Muscle of leg (tissue), 11 donors: ENCODE results near the gene KCNE1. TPM values are rescaled to one million over a fixed set of nuclear protein-coding genes. Genes with fewer than 3 reads are reported as not detected.

Source experiments
- DNase-seq: peaks from one replicate; pipeline ENCODE4 v3.0.0; 2013
- H3K27ac ChIP-seq: one replicate; pipeline ENCODE4 v1.5.1; 2013; ENCODE audit warnings: mild to moderate bottlenecking, low read length, control low read depth
- H3K27me3 ChIP-seq: one replicate; pipeline ENCODE4 v1.6.1; 2013; ENCODE audit warnings: low read length; ENCODE audit not compliant: control insufficient read depth, insufficient read depth
- H3K36me3 ChIP-seq: one replicate; pipeline ENCODE4 v1.6.1; 2013; ENCODE audit warnings: low read length; ENCODE audit not compliant: control insufficient read depth, insufficient read depth
- H3K4me1 ChIP-seq: one replicate; pipeline ENCODE4 v1.6.1; 2013; ENCODE audit warnings: low read length; ENCODE audit not compliant: control insufficient read depth, insufficient read depth
- H3K4me3 ChIP-seq: one replicate; pipeline ENCODE4 v1.5.1; 2013; ENCODE audit warnings: low read length, control low read depth
- H3K9me3 ChIP-seq: replicated peaks from 2 replicates; pipeline ENCODE4 v1.6.1; 2013; ENCODE audit warnings: low read depth, low read length; ENCODE audit not compliant: control insufficient read depth
- WGBS: methylation state at CpG from one replicate; pipeline ENCODE4 v1.1.5; 2013; ENCODE audit warnings: missing lambda C conversion rate; ENCODE audit not compliant: insufficient coverage; 5-methylcytosine and 5-hydroxymethylcytosine counted together
- polyA plus RNA-seq, 8 donors: library from polyadenylated mRNA; unstranded; fragments of 120-200 nt; gene quantifications; one replicate each; pipeline versions ENCODE4 v1.2.1 to v1.2.3, GENCODE V29; 2013; ENCODE audit warnings: inconsistent platforms in 1 of 8, low replicate concordance in 1 of 8; ENCODE audit not compliant: insufficient read length in 8 of 8, insufficient read depth in 1 of 8
- total RNA-seq: library from RNA; stranded (reverse); fragments of 120-200 nt; gene quantifications from one replicate; pipeline ENCODE4 v1.2.4, GENCODE V29; 2013

The KCNE1 gene
- total and polyA plus RNA-seq, 9 donors = 0.21 to 1.4 (median 0.62) TPM

GRCh38 chr21:34524646-34525601 is 12.9 kb upstream of the KCNE1 start:
- 47% methylated on average over 26 of the region's 31 CpGs for WGBS
- Histone ChIP-seq H3K4me3 (peak overlapping the region; percentile 48), H3K9me3 (peaks cover 6% of the 10 kb centered on the region), H3K4me1 (peaks cover 23% of the 10 kb centered on the region), H3K27ac (peak overlapping the region; percentile 99), H3K36me3 (peaks cover 30% of the 10 kb centered on the region), H3K27me3 (no peaks in the 10 kb centered on the region)
- DNase-seq = peak; percentile 51

DNA sequence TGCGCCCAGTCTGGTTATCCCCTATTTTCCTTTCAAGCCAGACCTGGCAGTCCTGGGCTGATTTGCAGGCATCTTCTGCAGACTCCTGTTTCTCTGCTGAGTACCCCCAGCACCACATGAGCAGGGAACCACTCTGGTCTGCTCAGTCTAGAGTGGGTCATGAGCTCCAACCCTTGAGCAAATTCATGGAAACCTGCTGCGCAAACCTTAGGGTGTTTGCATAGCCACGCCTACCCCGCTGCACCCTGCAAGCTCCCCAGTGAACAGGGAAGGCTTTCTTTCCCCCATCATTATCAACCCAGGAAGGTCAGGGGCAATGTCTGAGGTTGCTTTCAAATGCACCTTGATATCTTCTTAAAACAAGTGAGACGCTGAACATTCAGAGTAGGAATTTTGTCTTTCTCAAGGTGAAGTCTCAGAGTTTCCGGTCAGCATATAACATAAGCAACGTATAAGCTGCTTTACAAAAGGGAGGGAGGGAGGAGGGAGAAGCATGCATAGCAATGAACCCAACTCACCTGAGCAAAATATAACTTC is 11.1 kb upstream of the KCNE1 start:
- Histone ChIP-seq H3K27me3 (no peaks in the 10 kb centered on the region), H3K36me3 (peaks cover 43% of the 10 kb centered on the region), H3K4me1 (peaks cover 23% of the 10 kb centered on the region), H3K4me3 (no peak overlapping the region), H3K27ac (no peak overlapping the region), H3K9me3 (peaks cover 5% of the 10 kb centered on the region)
- DNase-seq = no peak
- 100% methylated on average over 2 of the region's 7 CpGs for WGBS

DNA sequence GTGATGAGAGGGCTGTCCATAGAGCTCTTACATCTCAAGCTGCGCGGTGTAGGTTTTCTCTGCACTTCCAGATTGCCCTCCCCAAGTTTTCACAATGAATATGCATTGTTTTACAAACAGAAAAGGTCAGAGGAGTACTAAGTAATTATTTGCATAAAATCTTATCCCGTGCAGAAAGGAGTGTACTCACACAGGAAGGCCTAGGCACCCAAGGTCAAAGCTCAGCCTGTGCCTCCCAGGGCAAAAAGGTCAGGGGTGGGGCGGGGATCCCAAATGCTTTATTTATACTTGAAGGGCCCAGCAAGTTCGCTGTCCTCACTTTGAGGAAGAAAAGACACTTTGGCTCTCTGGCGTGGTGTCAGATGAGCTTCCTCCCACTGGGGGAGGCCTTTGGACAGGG is 10.3 kb upstream of the KCNE1 start:
- Histone ChIP-seq H3K27ac (no peak overlapping the region), H3K4me3 (no peak overlapping the region), H3K36me3 (peaks cover 50% of the 10 kb centered on the region), H3K9me3 (no peaks in the 10 kb centered on the region), H3K4me1 (peaks cover 23% of the 10 kb centered on the region), H3K27me3 (no peaks in the 10 kb centered on the region)
- WGBS = 60% methylated on average over 1 of the region's 6 CpGs
- no peak for DNase-seq

DNA sequence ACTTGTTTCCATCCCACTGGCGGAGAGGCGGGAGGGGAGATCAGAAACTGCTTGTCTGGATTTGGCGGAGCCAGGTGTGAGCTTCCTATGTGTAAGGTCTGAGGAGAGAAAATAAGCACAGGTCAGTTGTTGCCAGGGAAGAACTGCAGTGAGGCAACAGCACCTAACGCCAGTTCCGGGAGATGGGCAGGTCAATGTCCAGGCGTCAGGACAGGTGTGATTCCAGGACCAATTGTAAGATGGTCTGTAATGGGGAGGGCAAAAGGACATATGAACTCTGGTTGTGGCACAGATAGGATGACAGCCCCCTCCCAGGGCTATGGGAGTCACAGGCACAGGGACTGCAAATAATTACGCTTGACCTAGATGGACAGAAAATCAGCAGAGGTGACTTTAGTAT is 9.6 kb upstream of the KCNE1 start:
- no peaks in the 10 kb centered on the region for H3K27me3 ChIP-seq
- 100% methylated on average over 6 of the region's 7 CpGs for WGBS
- no peaks in the 10 kb centered on the region for H3K9me3 ChIP-seq
- DNase-seq = no peak
- peaks cover 18% of the 10 kb centered on the region for H3K4me1 ChIP-seq
- H3K4me3 ChIP-seq = no peak overlapping the region
- peaks cover 50% of the 10 kb centered on the region for H3K36me3 ChIP-seq
- no peak overlapping the region for H3K27ac ChIP-seq

- Histone ChIP-seq H3K4me3 (no peak overlapping the region), H3K9me3 (no peaks in the 10 kb centered on the region), H3K27me3 (no peaks in the 10 kb centered on the region), H3K36me3 (peaks cover 53% of the 10 kb centered on the region), H3K4me1 (peaks cover 17% of the 10 kb centered on the region), H3K27ac (no peak overlapping the region)
- WGBS = 89% methylated on average over 10 of the region's 20 CpGs
- DNase-seq = no peak
These were observed 8.9 kb upstream of the KCNE1 start for GRCh38 chr21:34520764-34521508.

DNA sequence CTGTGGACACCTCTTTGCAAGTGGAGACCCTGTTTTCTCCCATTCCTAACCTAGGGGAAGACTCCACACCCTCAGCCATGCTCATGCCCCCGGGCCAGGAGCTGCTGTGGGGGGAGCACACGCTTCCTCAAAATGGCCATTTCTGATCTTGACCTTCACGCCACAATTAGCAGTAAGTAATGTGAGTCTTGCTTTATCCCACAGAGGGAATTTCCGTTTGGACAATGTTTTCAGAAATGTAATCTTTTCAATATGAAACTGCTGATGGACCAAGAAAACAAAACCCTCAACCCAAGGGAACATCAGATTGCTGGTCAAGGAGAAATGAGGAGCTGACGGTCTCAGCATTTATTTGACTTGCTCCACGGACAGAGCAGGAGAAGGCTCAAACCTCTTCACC is 8.3 kb upstream of the KCNE1 start:
- no peak overlapping the region for H3K4me3 ChIP-seq
- H3K27me3 ChIP-seq = no peaks in the 10 kb centered on the region
- no peaks in the 10 kb centered on the region for H3K9me3 ChIP-seq
- WGBS = no CpG with 5 or more reads among the region's 6 CpGs
- peaks cover 17% of the 10 kb centered on the region for H3K4me1 ChIP-seq
- no peak overlapping the region for H3K27ac ChIP-seq
- no peak for DNase-seq
- H3K36me3 ChIP-seq = peaks cover 53% of the 10 kb centered on the region

DNA sequence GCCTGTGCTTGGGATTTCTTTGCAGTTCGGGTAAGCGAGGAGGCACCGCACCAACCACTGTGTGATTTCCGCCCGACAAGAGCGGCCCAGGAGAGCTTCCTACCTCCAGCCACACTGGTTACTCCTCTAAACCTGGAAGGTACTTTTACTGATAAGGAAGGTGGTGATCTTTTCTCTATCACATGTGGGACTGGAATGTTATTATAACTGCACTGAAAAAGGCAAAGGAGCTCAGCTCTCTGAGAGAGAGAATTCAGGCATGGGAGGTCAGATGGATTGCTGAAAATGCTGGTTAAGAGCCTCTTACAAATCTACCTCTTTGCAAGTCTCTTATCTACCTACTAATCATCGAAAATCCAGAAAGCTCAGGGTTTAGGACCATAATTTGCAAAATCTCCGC is 7.7 kb upstream of the KCNE1 start:
- DNase-seq = no peak
- no peak overlapping the region for H3K4me3 ChIP-seq
- WGBS = no CpG with 5 or more reads among the region's 8 CpGs
- peaks cover 11% of the 10 kb centered on the region for H3K4me1 ChIP-seq
- H3K27me3 ChIP-seq = no peaks in the 10 kb centered on the region
- H3K36me3 ChIP-seq = peaks cover 53% of the 10 kb centered on the region
- no peaks in the 10 kb centered on the region for H3K9me3 ChIP-seq
- no peak overlapping the region for H3K27ac ChIP-seq

DNA sequence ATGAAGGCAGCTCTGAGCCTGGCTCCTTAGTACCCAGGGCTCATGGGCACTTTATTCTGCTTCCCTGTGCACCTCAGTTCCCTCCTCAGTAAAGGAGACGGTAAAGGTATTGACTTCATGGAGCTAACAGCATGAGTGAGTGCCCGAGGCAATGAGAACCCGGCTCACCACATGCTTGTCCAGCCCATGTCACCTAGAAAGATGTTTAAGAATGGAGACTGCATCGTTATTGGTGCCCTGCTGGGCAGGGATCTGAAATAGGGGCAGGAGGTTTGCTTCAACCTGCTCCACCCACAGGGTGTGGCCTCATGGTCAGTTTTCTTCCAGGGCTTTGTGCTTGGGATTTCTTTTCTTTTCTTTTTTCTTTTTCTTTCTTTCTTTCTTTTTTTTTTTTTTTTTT is 7.0 kb upstream of the KCNE1 start:
- H3K36me3 ChIP-seq = peaks cover 53% of the 10 kb centered on the region
- 92% methylated on average over 2 of the region's 4 CpGs for WGBS
- H3K27ac ChIP-seq = no peak overlapping the region
- H3K27me3 ChIP-seq = no peaks in the 10 kb centered on the region
- H3K4me3 ChIP-seq = no peak overlapping the region
- H3K4me1 ChIP-seq = peaks cover 6% of the 10 kb centered on the region
- no peak for DNase-seq
- no peaks in the 10 kb centered on the region for H3K9me3 ChIP-seq

DNA sequence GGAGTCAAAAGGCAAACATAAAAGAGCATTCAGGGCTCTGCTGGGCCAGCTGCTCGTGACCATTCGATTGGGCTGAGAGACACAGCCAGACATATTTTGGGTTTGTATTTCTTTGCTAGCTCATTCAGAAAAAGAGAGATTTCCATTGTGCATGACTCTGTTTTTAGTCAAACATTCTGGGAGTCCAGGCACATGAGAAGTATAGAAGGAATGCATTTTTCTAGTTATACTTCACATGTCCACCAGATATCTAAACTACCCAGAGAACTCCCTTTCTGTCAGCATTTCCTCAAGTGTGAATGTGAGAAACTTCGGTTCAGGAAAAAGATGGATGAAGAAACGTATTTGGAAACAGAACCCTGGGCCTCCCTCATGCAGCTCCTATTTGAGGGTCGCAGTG is 6.3 kb upstream of the KCNE1 start:
- Histone ChIP-seq H3K4me3 (no peak overlapping the region), H3K36me3 (peaks cover 50% of the 10 kb centered on the region), H3K27me3 (no peaks in the 10 kb centered on the region), H3K9me3 (no peaks in the 10 kb centered on the region), H3K4me1 (peaks cover 6% of the 10 kb centered on the region), H3K27ac (no peak overlapping the region)
- DNase-seq = no peak
- WGBS = 94% methylated on average over 3 of the region's 5 CpGs
